Subcutaneous adipose tissue (tissue), 4 donors: ENCODE data around the gene PNN. TPM values are rescaled to one million over a fixed set of nuclear protein-coding genes. Genes with fewer than 3 reads are reported as not detected.

Experiments used
- total RNA-seq, 4 donors: library from RNA; depleted of rRNA; stranded (reverse); fragments of >200 nt; gene quantifications; one replicate each; pipeline ENCODE4 v1.1.0, GENCODE V29; 2016
- TF ChIP-seq, protein P1 (sequence below): fragments of 450-650 bp; IDR thresholded peaks from one replicate; pipeline ENCODE4 v1.5.1; 2016; ENCODE audit warnings: low read depth, mild to moderate bottlenecking, control low read depth, antibody characterized with exemption, moderate library complexity

Gene PNN
- 10 to 100 TPM; 24.7 to 39.2 (median 29.0) TPM for total RNA-seq

DNA sequence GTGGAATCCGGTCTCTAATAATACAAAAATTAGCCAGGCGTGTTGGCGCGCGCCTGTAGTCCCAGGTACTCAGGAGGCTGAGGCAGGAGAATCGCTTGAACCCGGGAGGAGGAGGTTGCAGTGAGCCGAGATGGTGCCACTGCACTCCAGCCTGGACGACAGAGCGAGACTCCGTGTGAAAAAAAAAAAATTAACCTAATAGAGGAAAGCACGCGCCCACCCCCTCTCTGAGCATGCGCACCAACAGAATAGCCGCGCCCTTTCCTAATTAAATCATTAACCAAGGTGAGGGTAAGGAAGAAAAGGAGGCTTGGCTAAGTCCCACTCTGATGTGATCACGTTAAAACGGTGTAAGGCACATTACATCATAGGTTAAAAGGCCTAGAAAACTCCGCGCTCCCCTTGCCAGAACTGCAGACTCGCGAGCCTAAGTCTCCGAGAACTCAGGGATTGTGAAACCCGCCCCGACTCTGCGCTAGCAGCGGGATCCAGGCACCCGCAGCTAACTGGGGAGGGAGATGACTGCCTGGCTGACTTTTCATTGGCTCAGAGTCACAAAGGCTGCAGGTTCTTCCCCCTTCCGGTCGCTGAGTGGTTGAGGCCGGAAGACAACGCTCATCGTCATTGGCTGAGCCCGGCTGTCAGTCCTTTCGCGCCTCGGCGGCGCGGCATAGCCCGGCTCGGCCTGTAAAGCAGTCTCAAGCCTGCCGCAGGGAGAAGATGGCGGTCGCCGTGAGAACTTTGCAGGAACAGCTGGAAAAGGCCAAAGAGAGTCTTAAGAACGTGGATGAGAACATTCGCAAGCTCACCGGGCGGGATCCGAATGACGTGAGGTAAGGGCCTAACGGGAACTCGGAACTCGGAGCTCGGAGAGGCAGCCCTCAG, at the start of gene PNN:
Gene PNN (plus strand): TSS at position 695 of the 885 bp plus-strand sequence. CDS start 26 bp downstream, at position 721.
- TF ChIP-seq, protein P1, sequence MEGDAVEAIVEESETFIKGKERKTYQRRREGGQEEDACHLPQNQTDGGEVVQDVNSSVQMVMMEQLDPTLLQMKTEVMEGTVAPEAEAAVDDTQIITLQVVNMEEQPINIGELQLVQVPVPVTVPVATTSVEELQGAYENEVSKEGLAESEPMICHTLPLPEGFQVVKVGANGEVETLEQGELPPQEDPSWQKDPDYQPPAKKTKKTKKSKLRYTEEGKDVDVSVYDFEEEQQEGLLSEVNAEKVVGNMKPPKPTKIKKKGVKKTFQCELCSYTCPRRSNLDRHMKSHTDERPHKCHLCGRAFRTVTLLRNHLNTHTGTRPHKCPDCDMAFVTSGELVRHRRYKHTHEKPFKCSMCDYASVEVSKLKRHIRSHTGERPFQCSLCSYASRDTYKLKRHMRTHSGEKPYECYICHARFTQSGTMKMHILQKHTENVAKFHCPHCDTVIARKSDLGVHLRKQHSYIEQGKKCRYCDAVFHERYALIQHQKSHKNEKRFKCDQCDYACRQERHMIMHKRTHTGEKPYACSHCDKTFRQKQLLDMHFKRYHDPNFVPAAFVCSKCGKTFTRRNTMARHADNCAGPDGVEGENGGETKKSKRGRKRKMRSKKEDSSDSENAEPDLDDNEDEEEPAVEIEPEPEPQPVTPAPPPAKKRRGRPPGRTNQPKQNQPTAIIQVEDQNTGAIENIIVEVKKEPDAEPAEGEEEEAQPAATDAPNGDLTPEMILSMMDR = no peak

DNA sequence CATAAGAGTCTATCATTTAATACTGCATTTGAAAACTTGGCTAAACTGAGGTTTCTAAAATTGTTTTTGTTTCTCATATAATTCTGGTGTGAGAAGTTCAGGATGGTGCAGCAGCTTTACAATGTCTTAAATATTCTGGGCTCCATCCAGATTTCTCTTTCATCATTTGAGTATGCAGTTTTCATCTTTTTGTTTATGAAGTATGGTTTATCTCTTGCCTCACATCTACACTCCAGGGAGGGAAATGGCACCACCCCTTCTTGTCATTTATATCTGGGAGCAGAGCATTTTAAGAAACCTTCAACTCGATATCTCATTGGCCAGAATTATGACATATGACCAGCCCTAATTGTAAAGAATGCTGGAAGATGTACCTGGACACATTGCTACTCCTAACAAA, 36.6 kb upstream of the PNN start:
- TF ChIP-seq, protein P1 = no peak

DNA sequence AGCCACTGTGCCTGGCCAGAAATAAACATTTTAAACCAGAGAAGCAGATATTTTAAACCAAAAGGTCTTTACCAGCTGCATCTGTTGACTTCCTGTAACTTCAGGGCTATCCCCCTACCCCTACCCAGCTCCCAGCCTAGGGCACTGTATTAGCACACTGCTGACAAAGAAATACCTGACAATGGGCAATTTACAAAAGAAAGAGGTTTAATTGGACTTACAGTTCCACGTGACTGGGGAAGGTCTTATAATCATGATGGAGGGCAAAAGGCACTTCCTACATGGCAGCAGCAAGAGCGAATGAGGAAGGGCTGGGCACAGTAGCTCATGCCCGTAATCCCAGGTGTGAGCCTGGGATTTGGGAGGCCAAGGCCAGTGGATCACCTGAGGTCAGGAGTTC, 34.9 kb upstream of the PNN start:
- TF ChIP-seq, protein P1 = no peak

DNA sequence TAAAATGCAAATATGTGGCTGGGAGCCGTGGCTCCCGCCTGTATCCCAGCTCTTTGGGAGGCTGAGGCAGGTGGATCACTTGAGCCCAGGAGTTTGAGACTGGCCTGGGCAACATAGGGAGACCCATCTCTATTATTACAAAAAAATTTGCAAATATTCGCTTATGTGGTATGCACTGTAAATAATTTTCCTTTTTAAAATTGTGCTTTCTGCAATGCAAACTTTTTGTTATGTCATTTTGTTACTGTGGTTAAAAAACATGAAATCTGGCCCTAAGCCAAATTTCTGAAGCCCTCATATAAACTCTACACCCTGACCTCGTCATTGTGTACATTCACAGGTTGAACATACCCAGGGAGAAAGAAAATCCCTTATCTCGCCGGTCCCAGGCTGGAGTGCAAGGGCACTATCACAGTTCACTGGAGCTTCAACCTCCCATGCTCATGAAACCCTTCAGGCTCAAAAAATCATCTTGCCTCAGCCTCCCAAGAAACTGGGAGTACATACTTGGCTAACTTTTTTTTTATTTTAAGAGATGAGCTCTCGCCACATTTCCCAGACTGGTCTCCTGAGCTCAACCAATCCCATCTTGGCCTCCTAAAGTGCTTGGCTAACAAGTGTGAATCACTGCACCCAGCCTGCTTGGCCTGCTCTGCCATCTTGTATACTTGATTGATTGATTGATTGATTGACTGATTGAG, 29.6 kb upstream of the PNN start:
- TF ChIP-seq, protein P1 = no peak

DNA sequence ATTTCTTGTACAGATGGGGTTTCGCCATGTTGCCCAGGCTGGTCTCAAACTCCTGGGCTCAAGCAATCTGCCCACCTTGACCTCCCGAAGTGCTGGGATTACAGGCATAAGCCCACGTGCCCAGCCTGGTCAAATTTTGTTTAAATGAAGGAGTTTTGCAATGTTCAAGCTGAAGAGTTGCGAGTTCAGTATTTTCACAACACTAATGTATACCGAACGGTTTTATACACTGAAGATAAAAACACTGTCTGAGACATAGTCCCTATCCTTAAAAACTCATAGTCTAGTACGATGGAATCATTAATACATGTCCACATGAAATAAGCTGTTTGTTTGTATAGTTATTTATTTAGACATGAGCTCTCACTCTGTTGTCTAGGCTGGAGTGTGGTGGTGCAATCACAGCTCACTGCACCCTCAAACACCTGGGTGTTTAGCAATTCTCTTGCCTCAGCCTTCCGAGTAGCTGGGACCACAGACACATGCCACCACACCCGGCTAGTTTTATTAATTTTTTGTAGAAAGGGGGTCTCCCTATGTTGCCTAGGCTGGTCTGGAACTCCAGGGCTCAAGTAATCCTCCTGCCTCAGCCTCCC, 20.4 kb upstream of the PNN start:
- TF ChIP-seq, protein P1 = no peak

DNA sequence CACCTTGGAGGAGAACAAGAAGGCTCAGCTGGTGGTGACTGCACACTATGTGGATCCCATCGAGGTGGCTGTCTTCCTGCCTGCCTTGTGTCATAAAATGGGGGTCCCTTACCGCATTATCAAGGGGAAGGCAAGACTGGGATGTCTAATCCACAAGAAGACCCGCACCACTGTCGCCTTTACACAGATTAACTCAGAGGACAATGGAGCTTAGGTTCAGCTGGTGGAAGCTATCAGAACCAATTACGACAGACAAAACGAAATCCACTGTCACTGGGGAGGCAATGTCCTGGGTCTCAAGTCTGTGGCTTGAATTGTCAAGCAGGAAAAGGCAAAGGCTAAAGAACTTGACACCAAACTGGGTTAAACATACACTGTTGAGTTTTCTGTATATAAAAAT, 17.6 kb upstream of the PNN start:
- TF ChIP-seq, protein P1 = no peak

DNA sequence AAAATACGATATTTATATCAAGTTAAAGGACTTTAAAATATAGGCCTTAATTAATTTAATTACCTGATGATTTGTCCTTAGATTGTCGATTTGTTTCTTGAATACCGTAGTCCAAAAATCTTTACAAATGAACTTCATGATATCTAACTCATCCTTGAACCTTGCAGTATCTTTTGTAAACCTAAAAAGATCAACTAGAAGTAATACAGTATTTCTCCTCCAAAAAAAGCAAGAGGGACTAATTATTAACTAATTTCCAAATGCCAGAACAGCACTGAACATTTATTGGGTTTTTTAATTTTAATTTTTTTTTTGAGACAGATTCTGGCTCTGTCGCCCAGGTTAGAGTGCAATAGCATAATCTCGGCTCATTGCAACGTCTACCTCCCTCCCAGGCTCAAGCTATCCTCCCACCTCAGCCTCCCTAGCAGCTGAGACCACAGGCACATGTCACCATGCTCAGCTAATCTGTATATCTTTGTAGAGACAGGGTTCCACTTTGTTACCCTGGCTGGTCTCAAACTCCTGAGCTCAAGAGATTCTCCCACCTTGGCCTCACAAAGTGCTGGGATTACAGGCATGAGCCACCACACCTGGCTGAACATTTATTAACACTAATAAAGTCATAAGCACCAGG, 16.7 kb upstream of the PNN start:
- TF ChIP-seq, protein P1 = no peak
